HCT116 (cell line): ENCODE data around the gene A3GALT2. TPM values are rescaled to one million over a fixed set of nuclear protein-coding genes. Genes with fewer than 3 reads are reported as not detected.

Experiments
- ATAC-seq: fragments of 200-7000 bp; cut with Tn5 transposase; 2 replicates; pipeline ENCODE4 v1.9.1; 2020; ENCODE audit warnings: mild to moderate bottlenecking, moderate library complexity
- BruUV-seq: library from RNA; stranded (reverse); fragments of 400-500 nt; replicated peaks from 2 replicates; lab custom pipeline; 2021; lab: Mats Ljungman, UMichigan
- CTCF ChIA-PET: fragments of 300-600 bp; sonication (Branson Sonifier 250); formaldehyde crosslinking; loops from one replicate; lab custom pipeline; 2021; ENCODE audit warnings: antibody characterized with exemption; lab: Charles Lee
- POLR2A ChIA-PET: fragments of 300-600, 350-600 bp; sonication (Branson Sonifier 250); formaldehyde crosslinking; loops from one replicate; lab custom pipeline; 2021; ENCODE audit warnings: antibody characterized with exemption; lab: Charles Lee
- RAD21 ChIA-PET, 2 experiments: fragments of 300-600 bp; sonication (Branson Sonifier 250); formaldehyde crosslinking; loops; one replicate each; lab custom pipeline; 2023; ENCODE audit warnings: low total read pairs in 2 of 2; ENCODE audit not compliant: uncharacterized antibody in 2 of 2, unreplicated experiment in 2 of 2, low non-redundant PET in 1 of 2; lab: Charles Lee
- DNase-seq: peaks from one replicate; pipeline ENCODE4 v3.0.0-alpha.2; 2010; ENCODE audit warnings: low read depth, low spot score
- H2AFZ ChIP-seq: fragments of 200-600 bp; shearing (Covaris generic), sonication (generic); 2 replicates; pipeline ENCODE4 v1.6.1; 2017; ENCODE audit warnings: low read depth, mixed run types, mixed read lengths, antibody characterized with exemption, low read length; ENCODE audit not compliant: poor library complexity, severe bottlenecking
- H3K27ac ChIP-seq: 2 replicates; pipeline ENCODE4 v1.5.1; 2012; ENCODE audit warnings: low read depth, low read length
- H3K27me3 ChIP-seq: fragments of 200-600 bp; sonication (generic); 2 replicates; pipeline ENCODE4 v1.6.1; 2016; ENCODE audit warnings: mixed run types, low read length, mixed read lengths; ENCODE audit not compliant: insufficient read depth
- H3K36me3 ChIP-seq, 2 experiments: fragments of 200-500 bp in 1 of 2; fragments of 200-600 bp in 1 of 2; sonication (Bioruptor generic) in 1 of 2; sonication (generic) in 1 of 2; 2 replicates each; pipeline versions ENCODE4 v1.5.1 to v1.6.1; 2014 to 2016; ENCODE audit warnings: low read length in 2 of 2, inconsistent platforms in 1 of 2, mixed read lengths in 1 of 2, mixed run types in 1 of 2; ENCODE audit not compliant: insufficient read depth in 2 of 2, control insufficient read depth in 1 of 2
- H3K4me1 ChIP-seq, 2 experiments: fragments of 200-600 bp in 1 of 2; sonication (generic) in 1 of 2; 2 replicates each; pipeline versions ENCODE4 v1.5.1 to v1.6.1; 2012 to 2017; ENCODE audit warnings: low read length in 2 of 2, inconsistent platforms in 1 of 2, mild to moderate bottlenecking in 1 of 2, mixed read lengths in 1 of 2, mixed run types in 1 of 2, moderate library complexity in 1 of 2; ENCODE audit not compliant: insufficient read depth in 2 of 2, control insufficient read depth in 1 of 2
- H3K4me2 ChIP-seq: fragments of 200-600 bp; sonication (generic); 2 replicates; pipeline ENCODE4 v1.6.1; 2017; ENCODE audit warnings: mixed run types, low read length, mixed read lengths
- H3K4me3 ChIP-seq, 2 experiments: fragments of 200-600 bp in 1 of 2; sonication (generic) in 1 of 2; replicated peaks in 1 of 2; 2 replicates each; pipeline ENCODE4 v1.5.1; 2011 to 2016; ENCODE audit warnings: low read length in 2 of 2, control low read depth in 1 of 2, low read depth in 1 of 2, mild to moderate bottlenecking in 1 of 2, mixed read lengths in 1 of 2, mixed run types in 1 of 2
- H3K79me2 ChIP-seq: fragments of 200-600 bp; sonication (generic); 2 replicates; pipeline ENCODE4 v1.6.1; 2017; ENCODE audit warnings: mild to moderate bottlenecking, mixed run types, low read length, moderate library complexity, mixed read lengths; ENCODE audit not compliant: insufficient read depth
- H3K9ac ChIP-seq: fragments of 200-600 bp; sonication (generic); 2 replicates; pipeline ENCODE4 v1.6.1; 2016; ENCODE audit warnings: low read length, mixed read lengths
- H3K9me2 ChIP-seq: fragments of 200-600 bp; sonication (generic), shearing (Covaris generic); 2 replicates; pipeline ENCODE4 v1.6.1; 2017; ENCODE audit warnings: mixed run types, mild to moderate bottlenecking, moderate library complexity; ENCODE audit not compliant: insufficient read depth
- H3K9me3 ChIP-seq, 2 experiments: fragments of 200-500 bp in 1 of 2; fragments of 200-600 bp in 1 of 2; sonication (Bioruptor generic) in 1 of 2; sonication (generic) in 1 of 2; 2 replicates each; pipeline ENCODE4 v1.6.1; 2014 to 2017; ENCODE audit warnings: low read length in 2 of 2, mixed read lengths in 2 of 2, inconsistent platforms in 1 of 2, low read depth in 1 of 2, mild to moderate bottlenecking in 1 of 2, mixed run types in 1 of 2, moderate library complexity in 1 of 2; ENCODE audit not compliant: control insufficient read depth in 1 of 2, insufficient read depth in 1 of 2
- H4K20me1 ChIP-seq: fragments of 200-600 bp; sonication (generic), shearing (Covaris generic); 2 replicates; pipeline ENCODE4 v1.6.1; 2017; ENCODE audit warnings: mixed run types, mild to moderate bottlenecking, moderate library complexity; ENCODE audit not compliant: insufficient read depth
- ATF3 ChIP-seq: IDR thresholded peaks from 2 replicates; pipeline ENCODE4 v1.6.1; 2012
- CBX3 ChIP-seq: IDR thresholded peaks from 2 replicates; pipeline ENCODE4 v1.6.1; 2012; ENCODE audit warnings: low read depth
- EGR1 ChIP-seq: IDR thresholded peaks from 2 replicates; pipeline ENCODE4 v1.6.1; 2012; ENCODE audit warnings: low read depth
- EZH2 ChIP-seq: fragments of 200-600 bp; sonication (generic); IDR thresholded peaks from 2 replicates; pipeline ENCODE4 v1.6.1; 2017; ENCODE audit warnings: antibody characterized with exemption, mixed run types
- FOSL1 ChIP-seq: IDR thresholded peaks from 2 replicates; pipeline ENCODE4 v1.6.1; 2012; ENCODE audit warnings: low read depth
- JUND ChIP-seq: IDR thresholded peaks from 2 replicates; pipeline ENCODE4 v1.6.1; 2012
- MAX ChIP-seq: IDR thresholded peaks from 2 replicates; pipeline ENCODE4 v1.6.1; 2012
- POLR2AphosphoS5 ChIP-seq: IDR thresholded peaks from 2 replicates; pipeline ENCODE4 v1.6.1; 2011; ENCODE audit warnings: mild to moderate bottlenecking, low read depth, low read length, moderate library complexity
- RAD21 ChIP-seq: IDR thresholded peaks from 2 replicates; pipeline ENCODE4 v1.6.1; 2012; ENCODE audit warnings: low read depth, mild to moderate bottlenecking
- SRF ChIP-seq: IDR thresholded peaks from 2 replicates; pipeline ENCODE4 v1.6.1; 2012; ENCODE audit warnings: low read depth
- TCF7L2 ChIP-seq: IDR thresholded peaks from 2 replicates; pipeline ENCODE4 v1.7.0; 2011; ENCODE audit warnings: borderline replicate concordance, inconsistent platforms; ENCODE audit not compliant: insufficient read depth, insufficient read length; ENCODE audit errors: extremely low read depth
- ZFX ChIP-seq: fragments of 450-650 bp; IDR thresholded peaks from 2 replicates; pipeline ENCODE4 v1.6.1; 2017
- intact Hi-C: fragments of 100-400 bp; cut with micrococcal nuclease; formaldehyde crosslinking; loops from 2 replicates; pipeline ENCODE4 v1.10.0; 2022
- total RNA-seq: library from RNA; stranded (reverse); gene quantifications from one replicate; pipeline ENCODE4 v1.2.1, GENCODE V29; 2021; ENCODE audit not compliant: unreplicated experiment

Gene A3GALT2
- total RNA-seq, 1 experiment from 2014 or later = not detected

- Histone ChIP-seq H3K4me3 (no peak overlapping the region), H3K27ac (no peak overlapping the region), H3K27me3 (no peaks in the 10 kb centered on the region), H3K4me1 (peaks cover 0 to 8% of the 10 kb centered on the region in 2 experiments; a peak in 2 of 4 replicates), H3K79me2 (no peaks in the 10 kb centered on the region), H3K36me3 (no peaks in the 10 kb centered on the region), H3K9me3 (no peaks in the 10 kb centered on the region), H3K9ac (no peak overlapping the region), H2AFZ (no peak overlapping the region), H3K4me2 (no peak overlapping the region), H4K20me1 (no peaks in the 10 kb centered on the region), H3K9me2 (no peaks in the 10 kb centered on the region)
- intact Hi-C loops = no loop called here
- CTCF ChIA-PET = no interaction called here
- DNase-seq = no peak
- TF ChIP-seq POLR2AphosphoS5 = no peak
- no peak for TF ChIP-seq SRF
- TF ChIP-seq ZFX = no peak
- no peak for TF ChIP-seq TCF7L2
- no peak for TF ChIP-seq ATF3
- TF ChIP-seq EZH2 = no peak
- no peak for TF ChIP-seq RAD21
- no peak for TF ChIP-seq EGR1
- no peak for ATAC-seq
- no TSS peak for BruUV-seq
- POLR2A ChIA-PET = no interaction called here
- RAD21 ChIA-PET = no interaction called here
Observed at GRCh38 chr1:33300673-33301072, 20.2 kb downstream of the A3GALT2 start.

DNA sequence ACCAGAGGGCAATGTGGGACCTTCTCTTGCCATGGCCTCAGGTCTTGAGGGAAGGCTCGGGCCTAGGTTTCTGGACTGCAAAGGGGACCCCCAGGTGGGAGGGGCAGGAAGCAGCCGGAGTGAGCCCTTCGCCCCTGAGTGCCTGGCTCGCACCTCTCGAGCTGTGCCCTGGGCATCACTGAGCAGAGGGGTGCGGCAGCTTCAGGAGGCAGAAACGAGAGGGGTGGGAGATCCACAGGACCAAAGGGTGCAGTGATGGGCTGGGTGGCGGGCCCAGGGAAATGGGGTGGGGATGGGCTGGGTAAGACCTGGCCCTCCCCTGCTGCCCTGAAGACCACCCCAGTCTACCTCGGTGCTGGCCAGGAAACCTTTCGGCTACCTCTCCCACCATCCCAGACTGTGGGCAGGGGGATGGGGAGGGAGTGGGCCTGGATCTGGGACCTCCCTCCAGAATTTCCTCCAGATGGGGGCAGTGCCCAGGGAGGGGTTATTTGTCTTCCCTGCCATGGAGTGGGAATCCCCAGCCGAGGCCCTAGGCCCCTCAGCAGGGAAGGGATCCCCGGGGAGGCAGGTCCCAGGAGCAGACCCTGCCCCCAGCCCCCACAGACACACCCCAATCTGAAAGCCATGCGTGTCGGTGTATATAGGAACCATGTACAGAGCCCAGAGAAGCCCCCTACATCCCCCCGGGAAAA lies 21.3 kb downstream of the A3GALT2 start:
- no peaks in the 10 kb centered on the region for H3K9me2 ChIP-seq
- BruUV-seq = no TSS peak
- ChIA-PET RAD21 (no interaction called here), POLR2A (no interaction called here), CTCF (interaction anchor here (3.8 kb wide), 1 partner anchor 171 kb away, joined by 23 read pairs; the partner anchor contains the start of gene ZSCAN20)
- no peaks in the 10 kb centered on the region for H3K27me3 ChIP-seq
- TF ChIP-seq TCF7L2 = no peak
- TF ChIP-seq CBX3 = no peak
- no peak for TF ChIP-seq FOSL1
- no peak for TF ChIP-seq JUND
- TF ChIP-seq MAX = no peak
- no peak overlapping the region for H3K9ac ChIP-seq
- H3K27ac ChIP-seq = no peak overlapping the region
- no peaks in the 10 kb centered on the region for H3K36me3 ChIP-seq
- peaks cover 0 to 8% of the 10 kb centered on the region in 2 experiments; a peak in 2 of 4 replicates for H3K4me1 ChIP-seq
- intact Hi-C loops = loop anchor here (5.0 kb wide), 2 partner anchors 158 to 187 kb away; no protein-coding TSS in a partner anchor
- no peak for DNase-seq
- no peak overlapping the region for H2AFZ ChIP-seq
- H3K9me3 ChIP-seq = no peaks in the 10 kb centered on the region
- H3K4me2 ChIP-seq = no peak overlapping the region
- ATAC-seq = no peak
- H4K20me1 ChIP-seq = no peaks in the 10 kb centered on the region
- H3K4me3 ChIP-seq = no peak overlapping the region
- no peaks in the 10 kb centered on the region for H3K79me2 ChIP-seq
